HuH-7.5 (cell line): ENCODE results near the gene SLC22A6.

Experiments used
- DNase-seq: peaks from one replicate; pipeline ENCODE4 v3.0.0; 2011; ENCODE audit warnings: low spot score

SLC22A6 gene

GRCh38 chr11:62931499-62932278, 53.1 kb downstream of the SLC22A6 start:
- no peak for DNase-seq

GRCh38 chr11:62930666-62931065, 54.1 kb downstream of the SLC22A6 start:
- no peak for DNase-seq

- DNase-seq = no peak
These were observed 54.6 kb downstream of the SLC22A6 start for GRCh38 chr11:62930157-62930556.

- DNase-seq = peak; percentile 65
These were observed 56.8 kb downstream of the SLC22A6 start for GRCh38 chr11:62928011-62928410.

- DNase-seq = peak; percentile 66
These were observed 57.9 kb downstream of the SLC22A6 start for GRCh38 chr11:62926680-62927455.
